SK-N-SH (cell line): ENCODE results near the gene KNCN. TPM values are rescaled to one million over a fixed set of nuclear protein-coding genes. Genes with fewer than 3 reads are reported as not detected.

ENCODE experiments used
- CTCF ChIA-PET: fragments of 300-600, 350-600 bp; formaldehyde crosslinking; extraction: SDS; loops from one replicate; lab custom pipeline; 2021; lab: Yijun Ruan, JAX
- POLR2A ChIA-PET: fragments of 350-600 bp; sonication (Branson Sonifier 250); formaldehyde crosslinking; extraction: SDS; loops from one replicate; lab custom pipeline; 2020; ENCODE audit warnings: antibody characterized with exemption, inconsistent platforms; lab: Yijun Ruan, JAX
- DNase-seq: peaks from one replicate; pipeline ENCODE4 v3.0.0; 2012
- H2AFZ ChIP-seq: fragments of 200-600 bp; sonication (generic); 2 replicates; pipeline ENCODE4 v1.8.1; 2016; ENCODE audit warnings: antibody characterized with exemption, mild to moderate bottlenecking, low read depth
- H3F3A ChIP-seq: fragments of 200-600 bp; sonication (generic); replicated peaks from 2 replicates; pipeline ENCODE3; 2016; ENCODE audit warnings: antibody characterized with exemption, mild to moderate bottlenecking; ENCODE audit not compliant: insufficient read depth
- H3K27ac ChIP-seq, 2 experiments: fragments of 200-500 bp in 1 of 2; fragments of 200-600 bp in 1 of 2; sonication (Bioruptor generic) in 1 of 2; sonication (generic), shearing (Covaris generic) in 1 of 2; 2 replicates each; pipeline versions ENCODE4 v1.5.1 to v1.6.1; 2014 to 2016; ENCODE audit warnings: low read depth in 2 of 2, inconsistent platforms in 1 of 2, low read length in 1 of 2, mild to moderate bottlenecking in 1 of 2, mixed read lengths in 1 of 2
- H3K27me3 ChIP-seq: fragments of 200-600 bp; sonication (generic), shearing (Covaris generic); 2 replicates; pipeline ENCODE4 v1.6.1; 2016; ENCODE audit warnings: mixed run types; ENCODE audit not compliant: insufficient read depth
- H3K36me3 ChIP-seq, 2 experiments: fragments of 200-500 bp in 1 of 2; fragments of 200-600 bp in 1 of 2; sonication (Bioruptor generic) in 1 of 2; sonication (generic) in 1 of 2; replicated peaks in 1 of 2; 2 replicates each; pipeline versions ENCODE3 to v1.5.1; 2014 to 2016; ENCODE audit warnings: low read length in 1 of 2, mild to moderate bottlenecking in 1 of 2; ENCODE audit not compliant: insufficient read depth in 2 of 2, control insufficient read depth in 1 of 2
- H3K4me1 ChIP-seq, 2 experiments: fragments of 200-500 bp in 1 of 2; fragments of 200-600 bp in 1 of 2; sonication (Bioruptor generic) in 1 of 2; sonication (generic), shearing (Covaris generic) in 1 of 2; 2 replicates each; pipeline versions ENCODE4 v1.5.1 to v1.6.1; 2014 to 2016; ENCODE audit warnings: low read depth in 1 of 2, low read length in 1 of 2, mixed run types in 1 of 2; ENCODE audit not compliant: insufficient read depth in 2 of 2, control insufficient read depth in 1 of 2
- H3K4me2 ChIP-seq: fragments of 200-600 bp; sonication (generic), shearing (Covaris generic); 2 replicates; pipeline ENCODE4 v1.6.1; 2017; ENCODE audit warnings: mixed run types
- H3K4me3 ChIP-seq, 2 experiments: fragments of 200-500 bp in 1 of 2; fragments of 200-600 bp in 1 of 2; sonication (Bioruptor generic) in 1 of 2; sonication (generic), shearing (Covaris generic) in 1 of 2; 2 replicates each; pipeline versions ENCODE4 v1.5.1 to v1.8.1; 2014 to 2016; ENCODE audit warnings: low read depth in 2 of 2, inconsistent platforms in 1 of 2, low read length in 1 of 2, mild to moderate bottlenecking in 1 of 2, mixed read lengths in 1 of 2, moderate library complexity in 1 of 2
- H3K79me2 ChIP-seq: fragments of 200-600 bp; sonication (generic); 2 replicates; pipeline ENCODE4 v1.8.1; 2017; ENCODE audit warnings: mild to moderate bottlenecking; ENCODE audit not compliant: insufficient read depth
- H3K9ac ChIP-seq: fragments of 200-600 bp; sonication (generic); 2 replicates; pipeline ENCODE4 v1.6.1; 2017; ENCODE audit warnings: mixed run types
- H3K9me2 ChIP-seq: fragments of 200-600 bp; sonication (generic); 2 replicates; pipeline ENCODE4 v1.6.1; 2017; ENCODE audit warnings: mixed run types
- H3K9me3 ChIP-seq: fragments of 200-600 bp; sonication (generic); 2 replicates; pipeline ENCODE4 v1.6.1; 2017; ENCODE audit warnings: mixed run types, mild to moderate bottlenecking, moderate library complexity
- H4K20me1 ChIP-seq: fragments of 200-600 bp; sonication (generic); 2 replicates; pipeline ENCODE4 v1.6.1; 2017; ENCODE audit warnings: mild to moderate bottlenecking, mixed run types; ENCODE audit not compliant: insufficient read depth
- CTCF ChIP-seq: fragments of 200-600 bp; sonication (generic); IDR thresholded peaks from 2 replicates; pipeline ENCODE4 v1.6.1; 2017; ENCODE audit warnings: antibody characterized with exemption, mild to moderate bottlenecking, moderate library complexity
- ELF1 ChIP-seq: IDR thresholded peaks from 2 replicates; pipeline ENCODE4 v1.4.0; 2012
- GATA2 ChIP-seq: sonication (generic); formaldehyde crosslinking; IDR thresholded peaks from 2 replicates; pipeline ENCODE4 v1.5.0; 2020; ENCODE audit warnings: mild to moderate bottlenecking, missing genetic modification reagents
- IRF3 ChIP-seq: fragments of 150-350 bp; IDR thresholded peaks from 2 replicates; pipeline ENCODE4 v1.6.1; 2016; ENCODE audit warnings: mild to moderate bottlenecking, low read depth, low read length
- MEF2A ChIP-seq: IDR thresholded peaks from 2 replicates; pipeline ENCODE4 v1.4.0; 2012; ENCODE audit warnings: low read depth, borderline replicate concordance
- RAD21 ChIP-seq: IDR thresholded peaks from 2 replicates; pipeline ENCODE4 v1.6.1; 2012; ENCODE audit warnings: mild to moderate bottlenecking, low read length
- REST ChIP-seq: IDR thresholded peaks from 2 replicates; pipeline ENCODE4 v1.6.1; 2012; ENCODE audit warnings: mild to moderate bottlenecking, low read depth, low read length, moderate library complexity
- SMC3 ChIP-seq: IDR thresholded peaks from 2 replicates; pipeline ENCODE4 v1.6.1; 2012; ENCODE audit warnings: low read depth, low read length, improper control_type of control experiment
- TEAD4 ChIP-seq: IDR thresholded peaks from 2 replicates; pipeline ENCODE4 v1.4.0; 2012; ENCODE audit warnings: mild to moderate bottlenecking, borderline replicate concordance; ENCODE audit not compliant: insufficient read depth
- ZBTB33 ChIP-seq: IDR thresholded peaks from 2 replicates; pipeline ENCODE4 v1.4.0; 2012; ENCODE audit warnings: low read depth, borderline replicate concordance
- WGBS: methylation state at CpG from one replicate; pipeline ENCODE4 v1.1.6; 2017; ENCODE audit warnings: low lambda C conversion rate; 5-methylcytosine and 5-hydroxymethylcytosine counted together
- polyA plus RNA-seq, 3 experiments: library from polyadenylated mRNA; depleted of rRNA; stranded (reverse); fragments of >200 nt; gene quantifications; 2 replicates each; pipeline ENCODE4 v1.2.3, GENCODE V29; 2012

The KNCN gene
- polyA plus RNA-seq, 1 of the 3 experiments (the other 2 are of a cell fraction), result not detected

- no peak overlapping the region for H3K4me2 ChIP-seq
These were observed 16.4 kb downstream of the KNCN start for GRCh38 chr1:46535063-46535462.

GRCh38 chr1:46533179-46533864 is 18.1 kb downstream of the KNCN start:
- no peaks in the 10 kb centered on the region for H4K20me1 ChIP-seq
- H3K27ac ChIP-seq, result no peak overlapping the region
- H3K4me3 ChIP-seq, result peak overlapping the region in 1 of 2 experiments; percentile 37; a peak in 2 of 4 replicates
- peak overlapping the region; percentile 35; the same call in 1 of the 2 replicates for H2AFZ ChIP-seq
- H3K9ac ChIP-seq, result no peak overlapping the region
- H3K4me1 ChIP-seq, result no peaks in the 10 kb centered on the region; a peak in 1 of 4 replicates
- 0 out of 2 replicates have a peak overlapping the region, but pooled peaks have one; percentile 11 for H3K4me2 ChIP-seq
- no peaks in the 10 kb centered on the region; the same call in 1 of the 2 replicates for H3K27me3 ChIP-seq
- peak; percentile 77 for DNase-seq
- H3K79me2 ChIP-seq, result no peaks in the 10 kb centered on the region
- ChIA-PET CTCF (interaction anchor here (0.6 to 17.9 kb wide), 41 partner anchors 9 to 646 kb away, joined by 3 to 496 read pairs (median 4); partner anchors contain the start of gene ATPAF1), POLR2A (no interaction called here)
- 87% methylated on average over 3 of the region's 71 CpGs for WGBS
- no peaks in the 10 kb centered on the region for H3K36me3 ChIP-seq
- H3K9me3 ChIP-seq, result no peaks in the 10 kb centered on the region
- no peaks in the 10 kb centered on the region for H3F3A ChIP-seq
- no peaks in the 10 kb centered on the region for H3K9me2 ChIP-seq
- no peak for TF ChIP-seq REST
- no peak for TF ChIP-seq TEAD4
- no peak for TF ChIP-seq IRF3
- no peak for TF ChIP-seq GATA2 (CRISPR knock-in tag)

More at GRCh38 chr1:46535063-46535462, 16.4 kb downstream of the KNCN start:
- ChIA-PET CTCF (interaction anchor here (0.7 to 17.9 kb wide), 22 partner anchors 8 to 194 kb away, joined by 3 to 496 read pairs (median 4); no protein-coding TSS in a partner anchor), POLR2A (no interaction called here)
- 38% methylated on average over 1 of the region's 2 CpGs for WGBS
- Histone ChIP-seq H4K20me1 (no peaks in the 10 kb centered on the region), H2AFZ (no peak overlapping the region), H3K4me3 (no peak overlapping the region), H3K79me2 (no peaks in the 10 kb centered on the region), H3F3A (no peaks in the 10 kb centered on the region), H3K9me2 (no peaks in the 10 kb centered on the region), H3K9ac (no peak overlapping the region), H3K27me3 (no peaks in the 10 kb centered on the region; the same call in 1 of the 2 replicates), H3K4me1 (no peaks in the 10 kb centered on the region; a peak in 1 of 4 replicates), H3K9me3 (no peaks in the 10 kb centered on the region), H3K27ac (no peak overlapping the region), H3K36me3 (no peaks in the 10 kb centered on the region)
- peak; percentile 63 for DNase-seq
- no peak for TF ChIP-seq ZBTB33
- no peak for TF ChIP-seq ELF1
- TF ChIP-seq RAD21, result peak; percentile 27; the same call in 1 of the 2 replicates
- peak; percentile 53 for TF ChIP-seq CTCF
- no peak for TF ChIP-seq MEF2A
- TF ChIP-seq SMC3, result peak; percentile 36; the same call in 1 of the 2 replicates
